Caco-2 (cell line): Measurements from ENCODE around the gene PALM. TPM values are rescaled to one million over a fixed set of nuclear protein-coding genes. Genes with fewer than 3 reads are reported as not detected.

Experiments
- BruUV-seq: library from RNA; stranded (reverse); fragments of 400-500 nt; replicated peaks from 2 replicates; lab custom pipeline; 2021; lab: Mats Ljungman, UMichigan
- CTCF ChIA-PET: fragments of 300-600 bp; sonication (Branson Sonifier 250); formaldehyde crosslinking; loops from one replicate; lab custom pipeline; 2022; ENCODE audit warnings: antibody characterized with exemption; lab: Charles Lee
- POLR2A ChIA-PET: fragments of 300-600 bp; sonication (Branson Sonifier 250); formaldehyde crosslinking; loops from one replicate; lab custom pipeline; 2022; ENCODE audit warnings: antibody characterized with exemption; lab: Charles Lee
- DNase-seq, 2 experiments: peaks; one replicate each; pipeline versions ENCODE4 v3.0.0 to v3.0.0-alpha.2; 2020 to 2022
- H3K27me3 ChIP-seq: replicated peaks from 2 replicates; pipeline ENCODE4 v1.6.0; 2011; ENCODE audit warnings: low read length; ENCODE audit not compliant: control insufficient read depth, insufficient read depth
- H3K36me3 ChIP-seq: 2 replicates; pipeline ENCODE4 v1.5.1; 2011; ENCODE audit warnings: low read length; ENCODE audit not compliant: control insufficient read depth, insufficient read depth
- H3K4me1 ChIP-seq: fragments of 250-450 bp; sonication (Bioruptor Pico); 2 replicates; pipeline ENCODE4 v1.5.1; 2020; ENCODE audit warnings: mild to moderate bottlenecking
- H3K4me3 ChIP-seq: 2 replicates; pipeline ENCODE4 v1.5.1; 2011; ENCODE audit warnings: low read depth, mild to moderate bottlenecking, control low read depth, low read length
- H3K9me3 ChIP-seq: fragments of 250-450 bp; sonication (Bioruptor Pico); 2 replicates; pipeline ENCODE4 v1.5.1; 2020; ENCODE audit warnings: mild to moderate bottlenecking, moderate library complexity
- H3K27ac Mint-ChIP-seq: one replicate; pipeline ENCODE4 v1.8.0; 2022; ENCODE audit warnings: mixed read lengths; ENCODE audit not compliant: unreplicated experiment
- H3K27me3 Mint-ChIP-seq: one replicate; pipeline ENCODE4 v1.8.0; 2022; ENCODE audit warnings: mixed read lengths; ENCODE audit not compliant: insufficient read depth, unreplicated experiment
- H3K36me3 Mint-ChIP-seq: one replicate; pipeline ENCODE4 v1.8.0; 2022; ENCODE audit warnings: mild to moderate bottlenecking, mixed read lengths; ENCODE audit not compliant: insufficient read depth, unreplicated experiment
- H3K4me1 Mint-ChIP-seq: one replicate; pipeline ENCODE4 v1.8.0; 2022; ENCODE audit warnings: low read depth, mixed read lengths; ENCODE audit not compliant: unreplicated experiment
- H3K4me3 Mint-ChIP-seq: one replicate; pipeline ENCODE4 v1.8.0; 2022; ENCODE audit warnings: mild to moderate bottlenecking, moderate library complexity, mixed read lengths; ENCODE audit not compliant: unreplicated experiment
- H3K9me3 Mint-ChIP-seq: one replicate; pipeline ENCODE4 v1.8.0; 2022; ENCODE audit warnings: mixed read lengths; ENCODE audit not compliant: unreplicated experiment
- intact Hi-C: fragments of 100-400 bp; cut with micrococcal nuclease; formaldehyde crosslinking; loops from one replicate; pipeline ENCODE4 v1.10.0; 2022; ENCODE audit not compliant: unreplicated experiment
- total RNA-seq: library from RNA; stranded (reverse); gene quantifications from 2 replicates; pipeline ENCODE4 v1.2.3, GENCODE V29; 2022
- TF ChIP-seq, protein P1 (sequence below), 2 experiments: fragments of 200-600 bp in 1 of 2; IDR thresholded peaks; 1 replicate in 1 of 2; 2 replicates in 1 of 2; pipeline versions ENCODE4 v1.5.1 to v1.8.0; 2011 to 2022; ENCODE audit warnings: antibody characterized with exemption in 1 of 2, control low read depth in 1 of 2, inconsistent platforms in 1 of 2, low read depth in 1 of 2, low read length in 1 of 2, mild to moderate bottlenecking in 1 of 2, moderate library complexity in 1 of 2; ENCODE audit not compliant: insufficient read depth in 1 of 2, severe bottlenecking in 1 of 2, unreplicated experiment in 1 of 2

The PALM gene
- total RNA-seq, 1 experiment from 2014 or later, result 16.1 TPM

DNA sequence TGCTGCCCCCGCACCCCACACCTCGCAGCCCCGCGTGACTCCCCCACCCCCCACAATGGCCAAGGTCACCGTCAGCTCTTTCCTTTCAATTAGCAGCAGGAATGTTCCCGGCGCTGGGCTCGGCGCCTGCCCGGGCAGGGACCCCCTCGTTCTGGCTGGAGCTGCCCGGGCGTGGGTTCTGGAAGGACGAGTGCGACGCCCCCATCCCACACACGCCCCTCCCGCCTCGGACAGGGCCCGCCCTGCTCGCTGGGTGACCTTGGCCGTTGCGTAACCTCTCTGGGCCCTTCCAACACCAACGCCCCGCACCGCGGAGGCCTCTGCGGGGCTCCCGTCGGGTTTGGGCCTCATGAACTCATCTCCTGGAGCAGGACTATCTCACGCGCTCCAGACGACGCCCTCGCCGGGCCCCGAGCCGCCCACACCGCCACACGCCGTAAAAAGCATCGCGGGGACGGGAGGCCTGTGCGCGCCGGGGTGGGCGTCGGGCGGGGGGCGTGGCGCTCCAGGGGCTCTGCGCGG is 10.3 kb downstream of the PALM start:
- TF ChIP-seq, protein P1, sequence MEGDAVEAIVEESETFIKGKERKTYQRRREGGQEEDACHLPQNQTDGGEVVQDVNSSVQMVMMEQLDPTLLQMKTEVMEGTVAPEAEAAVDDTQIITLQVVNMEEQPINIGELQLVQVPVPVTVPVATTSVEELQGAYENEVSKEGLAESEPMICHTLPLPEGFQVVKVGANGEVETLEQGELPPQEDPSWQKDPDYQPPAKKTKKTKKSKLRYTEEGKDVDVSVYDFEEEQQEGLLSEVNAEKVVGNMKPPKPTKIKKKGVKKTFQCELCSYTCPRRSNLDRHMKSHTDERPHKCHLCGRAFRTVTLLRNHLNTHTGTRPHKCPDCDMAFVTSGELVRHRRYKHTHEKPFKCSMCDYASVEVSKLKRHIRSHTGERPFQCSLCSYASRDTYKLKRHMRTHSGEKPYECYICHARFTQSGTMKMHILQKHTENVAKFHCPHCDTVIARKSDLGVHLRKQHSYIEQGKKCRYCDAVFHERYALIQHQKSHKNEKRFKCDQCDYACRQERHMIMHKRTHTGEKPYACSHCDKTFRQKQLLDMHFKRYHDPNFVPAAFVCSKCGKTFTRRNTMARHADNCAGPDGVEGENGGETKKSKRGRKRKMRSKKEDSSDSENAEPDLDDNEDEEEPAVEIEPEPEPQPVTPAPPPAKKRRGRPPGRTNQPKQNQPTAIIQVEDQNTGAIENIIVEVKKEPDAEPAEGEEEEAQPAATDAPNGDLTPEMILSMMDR (IDR thresholded peaks at IDR 0.05; ENCODE audit: insufficient read depth in 1 of 2, low read depth in 1 of 2, low read length in 1 of 2, severe bottlenecking in 1 of 2, unreplicated experiment in 1 of 2), result no peak
- Mint-ChIP-seq H3K9me3 (peaks cover 9% of the 10 kb centered on the region), H3K27me3 (no peaks in the 10 kb centered on the region), H3K4me1 (no peaks in the 10 kb centered on the region), H3K4me3 (no peak overlapping the region), H3K27ac (no peak overlapping the region), H3K36me3 (peaks cover 23% of the 10 kb centered on the region)
- H3K4me1 ChIP-seq, result no peaks in the 10 kb centered on the region
- H3K36me3 ChIP-seq, result no peaks in the 10 kb centered on the region
- intact Hi-C loops, result no loop called here
- BruUV-seq, result no TSS peak
- no peak for DNase-seq
- ChIA-PET CTCF (no interaction called here), POLR2A (no interaction called here)
- no peaks in the 10 kb centered on the region; the same call in 1 of the 2 replicates for H3K9me3 ChIP-seq
- no peaks in the 10 kb centered on the region for H3K27me3 ChIP-seq
- no peak overlapping the region for H3K4me3 ChIP-seq

DNA sequence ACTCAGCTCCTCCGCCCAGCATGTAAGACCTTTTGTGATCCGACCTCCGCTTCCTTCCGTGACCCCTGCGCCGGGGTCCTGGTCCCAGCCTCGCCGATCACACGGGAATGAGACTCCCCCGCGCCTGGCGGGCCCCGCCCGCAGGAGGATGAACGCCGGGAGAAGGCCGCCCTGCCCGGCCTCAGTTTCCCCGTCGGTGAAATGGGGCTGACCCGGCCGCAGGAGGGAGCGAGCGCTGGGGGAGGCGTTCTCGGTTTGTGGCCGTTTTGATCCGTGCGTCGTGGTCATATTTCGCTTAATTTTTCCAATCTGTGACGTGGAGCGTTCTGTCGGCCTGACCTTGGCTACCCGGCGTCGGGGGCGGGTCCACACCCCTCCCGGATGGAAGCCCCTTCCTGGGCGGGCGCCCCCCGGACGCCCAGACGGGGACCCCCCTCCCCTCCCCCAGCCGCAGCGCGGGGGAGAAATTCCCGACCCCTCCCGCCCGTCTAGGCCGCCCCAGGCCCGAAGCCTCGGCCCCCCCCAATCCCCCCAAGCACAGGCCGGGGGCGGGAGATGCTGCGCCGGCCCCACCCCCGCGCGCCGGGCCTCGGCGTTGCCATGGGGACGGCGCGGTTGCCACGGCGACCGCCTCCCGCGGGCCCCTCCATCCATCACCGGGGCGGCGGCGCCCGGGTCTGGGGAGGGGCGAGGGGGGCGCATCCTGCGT is 11.1 kb downstream of the PALM start:
- Histone ChIP-seq H3K4me3 (no peak overlapping the region), H3K9me3 (no peaks in the 10 kb centered on the region; the same call in 1 of the 2 replicates), H3K36me3 (no peaks in the 10 kb centered on the region), H3K4me1 (no peaks in the 10 kb centered on the region), H3K27me3 (no peaks in the 10 kb centered on the region)
- Mint-ChIP-seq H3K27ac (no peak overlapping the region), H3K36me3 (peaks cover 23% of the 10 kb centered on the region), H3K27me3 (no peaks in the 10 kb centered on the region), H3K4me3 (no peak overlapping the region), H3K4me1 (no peaks in the 10 kb centered on the region), H3K9me3 (peaks cover 9% of the 10 kb centered on the region)
- CTCF ChIA-PET, result no interaction called here
- no TSS peak for BruUV-seq
- no peak for DNase-seq
- intact Hi-C loops, result no loop called here
- POLR2A ChIA-PET, result no interaction called here
- TF ChIP-seq, protein P1 (IDR thresholded peaks at IDR 0.05; ENCODE audit: insufficient read depth in 1 of 2, low read depth in 1 of 2, low read length in 1 of 2, severe bottlenecking in 1 of 2, unreplicated experiment in 1 of 2), result no peak

DNA sequence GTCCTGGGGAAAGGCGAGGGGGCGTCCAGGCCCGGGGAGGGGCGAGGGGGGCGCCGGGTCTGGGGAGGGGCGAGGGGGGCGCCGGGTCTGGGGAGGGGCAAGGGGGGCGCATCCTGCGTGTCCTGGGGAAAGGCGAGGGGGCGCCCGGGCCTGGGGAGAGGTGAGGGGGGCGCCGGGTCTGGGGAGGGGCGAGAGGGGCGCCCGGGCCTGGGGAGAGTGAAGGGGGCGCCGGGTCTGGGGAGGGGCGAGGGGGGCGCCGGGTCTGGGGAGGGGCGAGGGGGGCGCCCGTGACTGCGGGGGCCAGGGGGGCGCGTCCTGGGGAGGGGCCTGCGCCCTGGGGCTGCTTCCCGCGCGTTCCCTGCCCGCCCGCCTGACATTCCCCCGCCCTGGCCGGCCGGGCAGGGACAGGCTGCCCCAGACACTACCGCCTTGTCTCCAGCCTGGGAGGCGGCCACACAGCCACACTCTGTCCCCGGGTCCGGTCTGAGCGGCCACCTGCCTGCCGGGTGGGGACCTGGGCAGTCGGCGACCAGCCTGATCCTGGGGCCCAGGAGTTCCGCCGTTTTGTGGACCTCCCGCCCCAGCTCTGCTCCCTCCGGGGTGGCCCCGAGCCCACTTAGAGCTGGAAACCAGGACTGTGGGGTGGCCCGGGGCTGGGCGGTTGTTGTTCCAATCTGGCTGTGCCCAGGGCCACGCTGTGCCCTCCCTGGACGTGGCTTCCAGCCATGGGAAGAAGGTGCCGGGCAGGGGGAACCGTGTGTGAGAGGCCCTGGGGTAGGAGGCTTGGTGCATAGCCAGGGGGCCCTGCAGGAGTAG is 11.8 kb downstream of the PALM start:
- Histone ChIP-seq H3K4me1 (no peaks in the 10 kb centered on the region), H3K9me3 (no peaks in the 10 kb centered on the region; the same call in 1 of the 2 replicates), H3K4me3 (no peak overlapping the region), H3K27me3 (no peaks in the 10 kb centered on the region), H3K36me3 (no peaks in the 10 kb centered on the region)
- Mint-ChIP-seq H3K27ac (no peak overlapping the region), H3K9me3 (peaks cover 4% of the 10 kb centered on the region), H3K4me3 (no peak overlapping the region), H3K36me3 (peaks cover 19% of the 10 kb centered on the region), H3K27me3 (no peaks in the 10 kb centered on the region), H3K4me1 (no peaks in the 10 kb centered on the region)
- POLR2A ChIA-PET, result no interaction called here
- DNase-seq, result no peak
- intact Hi-C loops, result no loop called here
- BruUV-seq, result no TSS peak
- TF ChIP-seq, protein P1 (IDR thresholded peaks at IDR 0.05; ENCODE audit: insufficient read depth in 1 of 2, low read depth in 1 of 2, low read length in 1 of 2, severe bottlenecking in 1 of 2, unreplicated experiment in 1 of 2), result no peak
- CTCF ChIA-PET, result no interaction called here
